ENCODE measurements around the gene CCDC191. TPM values are rescaled to one million over a fixed set of nuclear protein-coding genes. Genes with fewer than 3 reads are reported as not detected.

Gene CCDC191
- total and polyA plus RNA-seq, 9 of the 15 experiments (the other 6 are each of a cell fraction or from before 2014, with no cell fraction given), result 0.10 to 0.55 (median 0.22) TPM

DNA sequence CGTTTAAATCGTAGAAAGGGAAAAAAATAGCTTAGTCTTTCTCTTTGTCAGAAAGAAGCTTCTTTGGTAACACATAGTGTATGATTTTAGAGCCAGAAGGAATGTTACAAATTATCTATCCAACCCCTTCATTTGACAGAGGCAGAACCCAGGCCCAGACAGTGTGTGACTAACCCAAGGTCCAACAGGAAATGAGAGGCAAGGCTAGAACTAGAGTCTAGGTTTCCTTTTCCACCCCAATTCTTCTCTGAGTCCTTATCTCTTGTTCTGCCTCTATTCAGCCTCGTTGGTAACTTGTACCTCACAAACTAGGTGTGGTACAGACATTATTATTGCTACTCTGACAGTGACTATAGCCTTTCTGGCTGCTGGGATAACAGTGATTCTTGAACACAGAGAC lies 39.5 kb upstream of the CCDC191 start (continued):
- TF ChIP-seq, protein P1, sequence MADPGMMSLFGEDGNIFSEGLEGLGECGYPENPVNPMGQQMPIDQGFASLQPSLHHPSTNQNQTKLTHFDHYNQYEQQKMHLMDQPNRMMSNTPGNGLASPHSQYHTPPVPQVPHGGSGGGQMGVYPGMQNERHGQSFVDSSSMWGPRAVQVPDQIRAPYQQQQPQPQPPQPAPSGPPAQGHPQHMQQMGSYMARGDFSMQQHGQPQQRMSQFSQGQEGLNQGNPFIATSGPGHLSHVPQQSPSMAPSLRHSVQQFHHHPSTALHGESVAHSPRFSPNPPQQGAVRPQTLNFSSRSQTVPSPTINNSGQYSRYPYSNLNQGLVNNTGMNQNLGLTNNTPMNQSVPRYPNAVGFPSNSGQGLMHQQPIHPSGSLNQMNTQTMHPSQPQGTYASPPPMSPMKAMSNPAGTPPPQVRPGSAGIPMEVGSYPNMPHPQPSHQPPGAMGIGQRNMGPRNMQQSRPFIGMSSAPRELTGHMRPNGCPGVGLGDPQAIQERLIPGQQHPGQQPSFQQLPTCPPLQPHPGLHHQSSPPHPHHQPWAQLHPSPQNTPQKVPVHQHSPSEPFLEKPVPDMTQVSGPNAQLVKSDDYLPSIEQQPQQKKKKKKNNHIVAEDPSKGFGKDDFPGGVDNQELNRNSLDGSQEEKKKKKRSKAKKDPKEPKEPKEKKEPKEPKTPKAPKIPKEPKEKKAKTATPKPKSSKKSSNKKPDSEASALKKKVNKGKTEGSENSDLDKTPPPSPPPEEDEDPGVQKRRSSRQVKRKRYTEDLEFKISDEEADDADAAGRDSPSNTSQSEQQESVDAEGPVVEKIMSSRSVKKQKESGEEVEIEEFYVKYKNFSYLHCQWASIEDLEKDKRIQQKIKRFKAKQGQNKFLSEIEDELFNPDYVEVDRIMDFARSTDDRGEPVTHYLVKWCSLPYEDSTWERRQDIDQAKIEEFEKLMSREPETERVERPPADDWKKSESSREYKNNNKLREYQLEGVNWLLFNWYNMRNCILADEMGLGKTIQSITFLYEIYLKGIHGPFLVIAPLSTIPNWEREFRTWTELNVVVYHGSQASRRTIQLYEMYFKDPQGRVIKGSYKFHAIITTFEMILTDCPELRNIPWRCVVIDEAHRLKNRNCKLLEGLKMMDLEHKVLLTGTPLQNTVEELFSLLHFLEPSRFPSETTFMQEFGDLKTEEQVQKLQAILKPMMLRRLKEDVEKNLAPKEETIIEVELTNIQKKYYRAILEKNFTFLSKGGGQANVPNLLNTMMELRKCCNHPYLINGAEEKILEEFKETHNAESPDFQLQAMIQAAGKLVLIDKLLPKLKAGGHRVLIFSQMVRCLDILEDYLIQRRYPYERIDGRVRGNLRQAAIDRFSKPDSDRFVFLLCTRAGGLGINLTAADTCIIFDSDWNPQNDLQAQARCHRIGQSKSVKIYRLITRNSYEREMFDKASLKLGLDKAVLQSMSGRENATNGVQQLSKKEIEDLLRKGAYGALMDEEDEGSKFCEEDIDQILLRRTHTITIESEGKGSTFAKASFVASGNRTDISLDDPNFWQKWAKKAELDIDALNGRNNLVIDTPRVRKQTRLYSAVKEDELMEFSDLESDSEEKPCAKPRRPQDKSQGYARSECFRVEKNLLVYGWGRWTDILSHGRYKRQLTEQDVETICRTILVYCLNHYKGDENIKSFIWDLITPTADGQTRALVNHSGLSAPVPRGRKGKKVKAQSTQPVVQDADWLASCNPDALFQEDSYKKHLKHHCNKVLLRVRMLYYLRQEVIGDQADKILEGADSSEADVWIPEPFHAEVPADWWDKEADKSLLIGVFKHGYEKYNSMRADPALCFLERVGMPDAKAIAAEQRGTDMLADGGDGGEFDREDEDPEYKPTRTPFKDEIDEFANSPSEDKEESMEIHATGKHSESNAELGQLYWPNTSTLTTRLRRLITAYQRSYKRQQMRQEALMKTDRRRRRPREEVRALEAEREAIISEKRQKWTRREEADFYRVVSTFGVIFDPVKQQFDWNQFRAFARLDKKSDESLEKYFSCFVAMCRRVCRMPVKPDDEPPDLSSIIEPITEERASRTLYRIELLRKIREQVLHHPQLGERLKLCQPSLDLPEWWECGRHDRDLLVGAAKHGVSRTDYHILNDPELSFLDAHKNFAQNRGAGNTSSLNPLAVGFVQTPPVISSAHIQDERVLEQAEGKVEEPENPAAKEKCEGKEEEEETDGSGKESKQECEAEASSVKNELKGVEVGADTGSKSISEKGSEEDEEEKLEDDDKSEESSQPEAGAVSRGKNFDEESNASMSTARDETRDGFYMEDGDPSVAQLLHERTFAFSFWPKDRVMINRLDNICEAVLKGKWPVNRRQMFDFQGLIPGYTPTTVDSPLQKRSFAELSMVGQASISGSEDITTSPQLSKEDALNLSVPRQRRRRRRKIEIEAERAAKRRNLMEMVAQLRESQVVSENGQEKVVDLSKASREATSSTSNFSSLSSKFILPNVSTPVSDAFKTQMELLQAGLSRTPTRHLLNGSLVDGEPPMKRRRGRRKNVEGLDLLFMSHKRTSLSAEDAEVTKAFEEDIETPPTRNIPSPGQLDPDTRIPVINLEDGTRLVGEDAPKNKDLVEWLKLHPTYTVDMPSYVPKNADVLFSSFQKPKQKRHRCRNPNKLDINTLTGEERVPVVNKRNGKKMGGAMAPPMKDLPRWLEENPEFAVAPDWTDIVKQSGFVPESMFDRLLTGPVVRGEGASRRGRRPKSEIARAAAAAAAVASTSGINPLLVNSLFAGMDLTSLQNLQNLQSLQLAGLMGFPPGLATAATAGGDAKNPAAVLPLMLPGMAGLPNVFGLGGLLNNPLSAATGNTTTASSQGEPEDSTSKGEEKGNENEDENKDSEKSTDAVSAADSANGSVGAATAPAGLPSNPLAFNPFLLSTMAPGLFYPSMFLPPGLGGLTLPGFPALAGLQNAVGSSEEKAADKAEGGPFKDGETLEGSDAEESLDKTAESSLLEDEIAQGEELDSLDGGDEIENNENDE (IDR thresholded peaks at IDR 0.05; ENCODE audit: low read depth, low read length), result no peak

Measured in K562 (cell line).